ENCODE data around the gene OTUD3.

- no peak for TF ChIP-seq CTCF (conservative IDR thresholded peaks at IDR 0.05)
- no peak for TF ChIP-seq EZH2 (IDR thresholded peaks at IDR 0.05; ENCODE audit: low read depth)
These were observed 20.2 kb upstream of the OTUD3 start for GRCh38 chr1:19861842-19862530.

All from PC-9 (cell line).